A673 (cell line): ENCODE measurements around the gene TCTN3. TPM values are rescaled to one million over a fixed set of nuclear protein-coding genes. Genes with fewer than 3 reads are reported as not detected.
"Not testable (repeated sequence)": the region's sequence is repeated elsewhere in the genome, so short reads cannot be mapped to it uniquely, and the experiment has no call there.

Source experiments
- BruUV-seq: library from RNA; stranded (reverse); fragments of 400-500 nt; replicated peaks from 2 replicates; lab custom pipeline; 2021; lab: Mats Ljungman, UMichigan
- CTCF ChIA-PET: fragments of 300-600 bp; sonication (Branson Sonifier 250); formaldehyde crosslinking; loops from one replicate; lab custom pipeline; 2022; ENCODE audit warnings: antibody characterized with exemption; lab: Charles Lee
- POLR2A ChIA-PET: fragments of 300-600 bp; sonication (Branson Sonifier 250); formaldehyde crosslinking; loops from one replicate; lab custom pipeline; 2022; ENCODE audit warnings: antibody characterized with exemption; ENCODE audit not compliant: low non-redundant PET; lab: Charles Lee
- DNase-seq: peaks from one replicate; pipeline ENCODE4 v3.0.0-alpha.2; 2015; ENCODE audit warnings: low spot score
- H3K27ac ChIP-seq: fragments of 200-600 bp; sonication (generic); 2 replicates; pipeline ENCODE4 v1.5.1; 2016; ENCODE audit warnings: mixed run types, low read depth, mild to moderate bottlenecking, mixed read lengths, antibody characterized with exemption, low read length; ENCODE audit not compliant: poor library complexity, severe bottlenecking
- H3K27me3 ChIP-seq: fragments of 200-600 bp; sonication (generic); replicated peaks from 2 replicates; pipeline ENCODE4 v1.6.1; 2017; ENCODE audit warnings: mixed run types, low read depth, mild to moderate bottlenecking, mixed read lengths, antibody characterized with exemption, low read length; ENCODE audit not compliant: insufficient read depth, poor library complexity
- H3K36me3 ChIP-seq: fragments of 200-600 bp; sonication (generic); 2 replicates; pipeline ENCODE4 v1.6.1; 2016; ENCODE audit warnings: mixed run types, mild to moderate bottlenecking, mixed read lengths, antibody characterized with exemption, low read length; ENCODE audit not compliant: insufficient read depth, poor library complexity, severe bottlenecking
- H3K4me1 ChIP-seq: fragments of 200-600 bp; sonication (generic); 2 replicates; pipeline ENCODE4 v1.6.1; 2017; ENCODE audit warnings: mixed run types, mild to moderate bottlenecking, mixed read lengths, antibody characterized with exemption, low read length; ENCODE audit not compliant: insufficient read depth, poor library complexity, severe bottlenecking
- H3K4me3 ChIP-seq: fragments of 200-600 bp; sonication (generic); 2 replicates; pipeline ENCODE4 v1.5.1; 2016; ENCODE audit warnings: low read depth, mixed run types, mild to moderate bottlenecking, mixed read lengths, low read length; ENCODE audit not compliant: poor library complexity, severe bottlenecking
- H3K9me3 ChIP-seq: fragments of 200-600 bp; sonication (generic); 2 replicates; pipeline ENCODE4 v1.6.1; 2016; ENCODE audit warnings: mixed run types, low read depth, mild to moderate bottlenecking, mixed read lengths, antibody characterized with exemption, low read length; ENCODE audit not compliant: poor library complexity, severe bottlenecking
- CTCF ChIP-seq: fragments of 300-800, 200-600 bp; sonication (generic); conservative IDR thresholded peaks from 2 replicates; pipeline ENCODE4 v1.5.1; 2017; ENCODE audit warnings: low read depth, mild to moderate bottlenecking, antibody characterized with exemption, low read length, moderate library complexity, mixed read lengths
- EZH2 ChIP-seq: fragments of 200-600 bp; sonication (generic); IDR thresholded peaks from 2 replicates; pipeline ENCODE4 v1.6.1; 2017; ENCODE audit warnings: borderline replicate concordance, low read depth, mild to moderate bottlenecking, mixed read lengths, antibody characterized with exemption, low read length; ENCODE audit not compliant: poor library complexity, severe bottlenecking
- intact Hi-C: fragments of 100-400 bp; cut with micrococcal nuclease; formaldehyde crosslinking; loops from one replicate; pipeline ENCODE4 v1.10.0; 2022; ENCODE audit not compliant: unreplicated experiment
- total RNA-seq: library from RNA; stranded (reverse); gene quantifications from 2 replicates; pipeline ENCODE4 v1.2.3, GENCODE V29; 2021

Gene TCTN3
- total RNA-seq, 1 experiment from 2014 or later = 42.5 TPM

GRCh38 chr10:95741807-95742467 lies 48.2 kb upstream of the TCTN3 start:
- ChIA-PET CTCF (interaction anchor here (0.6 kb wide), 1 partner anchor 1298 kb away, joined by 4 read pairs; no protein-coding TSS in a partner anchor), POLR2A (no interaction called here)
- intact Hi-C loops = no loop called here
- Histone ChIP-seq H3K4me1 (peaks cover 19% of the 10 kb centered on the region), H3K27ac (peak overlapping the region; percentile 66), H3K27me3 (no peaks in the 10 kb centered on the region), H3K36me3 (no peaks in the 10 kb centered on the region), H3K4me3 (no peak overlapping the region), H3K9me3 (no peaks in the 10 kb centered on the region)
- peak; percentile 66 for DNase-seq
- peak; percentile 25; the same call in 1 of the 2 replicates for TF ChIP-seq CTCF
- no peak for TF ChIP-seq EZH2
- BruUV-seq = no TSS peak

GRCh38 chr10:95739056-95739455 lies 45.3 kb upstream of the TCTN3 start:
- Histone ChIP-seq H3K27ac (no peak overlapping the region), H3K9me3 (no peaks in the 10 kb centered on the region), H3K36me3 (no peaks in the 10 kb centered on the region), H3K27me3 (no peaks in the 10 kb centered on the region), H3K4me1 (peaks cover 19% of the 10 kb centered on the region), H3K4me3 (no peak overlapping the region)
- POLR2A ChIA-PET = no interaction called here
- intact Hi-C loops = no loop called here
- CTCF ChIA-PET = no interaction called here
- no peak for DNase-seq
- no peak for TF ChIP-seq CTCF
- TF ChIP-seq EZH2 = no peak
- BruUV-seq = no TSS peak

GRCh38 chr10:95732907-95733306 lies 39.2 kb upstream of the TCTN3 start:
- CTCF ChIA-PET, intact Hi-C loops, BruUV-seq, H3K4me1 ChIP-seq, POLR2A ChIA-PET, H3K36me3 ChIP-seq, H3K27ac ChIP-seq, H3K4me3 ChIP-seq, H3K9me3 ChIP-seq, DNase-seq, H3K27me3 ChIP-seq: not testable (repeated sequence)

- H3K4me3 ChIP-seq = no peak overlapping the region
- ChIA-PET POLR2A (no interaction called here), CTCF (no interaction called here)
- DNase-seq = no peak
- no peak for TF ChIP-seq CTCF
- TF ChIP-seq EZH2 = no peak
- no peaks in the 10 kb centered on the region for H3K36me3 ChIP-seq
- BruUV-seq = no TSS peak
- peaks cover 7% of the 10 kb centered on the region for H3K9me3 ChIP-seq
- H3K27ac ChIP-seq = no peak overlapping the region
- intact Hi-C loops = no loop called here
- no peaks in the 10 kb centered on the region for H3K4me1 ChIP-seq
- peaks cover 15% of the 10 kb centered on the region for H3K27me3 ChIP-seq
Observed at GRCh38 chr10:95730233-95730632, 36.5 kb upstream of the TCTN3 start.
